WI38 (cell line): ENCODE data around the gene DUSP14.

Experiments
- H3K4me3 ChIP-seq: 2 replicates; pipeline ENCODE4 v1.5.1; 2011; ENCODE audit warnings: low read depth, mild to moderate bottlenecking, control low read depth, low read length
- TF ChIP-seq, protein P1 (sequence below): IDR thresholded peaks from 2 replicates; pipeline ENCODE4 v1.5.1; 2012; ENCODE audit warnings: low read depth, mild to moderate bottlenecking, control low read depth, low read length

The DUSP14 gene

DNA sequence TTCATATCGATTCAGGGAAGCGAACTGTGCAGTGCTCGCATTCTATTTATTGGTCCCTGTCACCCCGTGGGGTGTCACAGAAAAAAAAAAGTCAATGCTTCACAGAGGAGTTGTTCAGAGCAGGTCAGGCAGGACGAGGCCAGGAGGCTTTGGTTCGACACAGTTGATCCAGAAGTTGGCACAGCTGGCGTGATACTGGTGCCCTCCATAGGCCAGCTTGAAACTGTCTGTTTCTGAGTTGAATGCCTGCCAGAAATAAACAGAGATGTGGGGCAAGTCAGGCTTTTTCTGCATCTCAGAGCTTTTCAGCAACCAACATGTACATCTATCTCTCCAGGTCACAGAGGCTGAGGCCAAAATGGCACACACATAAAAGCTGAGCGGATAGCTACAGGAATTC lies 29.1 kb downstream of the DUSP14 start:
- no peak overlapping the region for H3K4me3 ChIP-seq
- TF ChIP-seq, protein P1, sequence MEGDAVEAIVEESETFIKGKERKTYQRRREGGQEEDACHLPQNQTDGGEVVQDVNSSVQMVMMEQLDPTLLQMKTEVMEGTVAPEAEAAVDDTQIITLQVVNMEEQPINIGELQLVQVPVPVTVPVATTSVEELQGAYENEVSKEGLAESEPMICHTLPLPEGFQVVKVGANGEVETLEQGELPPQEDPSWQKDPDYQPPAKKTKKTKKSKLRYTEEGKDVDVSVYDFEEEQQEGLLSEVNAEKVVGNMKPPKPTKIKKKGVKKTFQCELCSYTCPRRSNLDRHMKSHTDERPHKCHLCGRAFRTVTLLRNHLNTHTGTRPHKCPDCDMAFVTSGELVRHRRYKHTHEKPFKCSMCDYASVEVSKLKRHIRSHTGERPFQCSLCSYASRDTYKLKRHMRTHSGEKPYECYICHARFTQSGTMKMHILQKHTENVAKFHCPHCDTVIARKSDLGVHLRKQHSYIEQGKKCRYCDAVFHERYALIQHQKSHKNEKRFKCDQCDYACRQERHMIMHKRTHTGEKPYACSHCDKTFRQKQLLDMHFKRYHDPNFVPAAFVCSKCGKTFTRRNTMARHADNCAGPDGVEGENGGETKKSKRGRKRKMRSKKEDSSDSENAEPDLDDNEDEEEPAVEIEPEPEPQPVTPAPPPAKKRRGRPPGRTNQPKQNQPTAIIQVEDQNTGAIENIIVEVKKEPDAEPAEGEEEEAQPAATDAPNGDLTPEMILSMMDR, result no peak

DNA sequence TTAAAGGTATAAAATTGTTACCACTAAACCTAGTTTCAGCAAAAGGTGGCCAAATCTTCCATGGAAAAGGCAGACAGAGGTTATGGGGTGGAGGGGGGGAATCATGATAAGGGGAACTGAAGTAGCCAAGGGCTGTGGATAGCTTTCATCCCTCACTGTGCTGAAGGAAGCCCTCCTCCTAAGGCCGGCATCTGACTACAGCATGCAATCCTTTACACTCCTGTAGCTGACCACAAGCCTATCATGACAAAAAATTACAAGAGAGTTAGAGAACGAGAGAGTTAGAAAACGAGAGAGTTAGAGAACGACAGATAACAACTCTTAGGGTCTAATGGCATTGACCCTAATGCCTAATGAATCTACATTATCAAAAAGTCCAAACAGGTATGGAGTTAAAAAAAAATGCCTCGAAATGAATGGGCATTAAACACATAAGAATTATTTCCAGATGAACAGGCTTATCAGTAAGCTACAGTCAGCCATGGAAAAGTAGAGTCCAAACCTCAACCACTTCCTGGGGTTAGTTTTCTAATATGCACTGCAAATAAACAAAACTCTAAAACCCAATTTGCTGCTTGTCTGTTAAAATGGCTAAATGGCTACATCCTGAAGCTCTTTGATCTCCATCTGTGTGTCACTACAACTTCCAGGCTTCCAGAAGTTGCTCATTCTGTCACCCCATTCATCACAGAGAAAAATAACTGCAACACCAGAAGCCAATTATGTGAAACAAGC lies 29.7 kb downstream of the DUSP14 start:
- TF ChIP-seq, protein P1, result no peak
- H3K4me3 ChIP-seq, result no peak overlapping the region

DNA sequence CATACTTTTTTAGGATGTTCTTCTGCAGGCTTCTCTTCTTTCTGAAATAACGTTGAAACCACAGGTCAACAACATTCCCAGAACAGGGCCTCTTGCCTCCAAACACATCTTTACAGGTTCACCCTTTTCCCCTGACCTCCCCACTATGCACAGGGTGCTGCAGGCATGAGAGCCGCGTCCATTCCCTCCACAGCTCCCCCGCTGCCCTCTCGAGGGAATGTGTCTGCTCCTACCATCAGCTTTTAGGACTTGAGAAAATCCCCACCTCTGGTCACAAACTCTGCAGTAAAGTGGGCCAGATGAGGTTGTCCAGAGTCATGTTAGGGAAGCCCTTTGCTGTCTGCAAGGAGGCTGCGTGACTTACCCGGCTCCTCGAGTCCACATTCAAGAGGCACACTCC lies 30.5 kb downstream of the DUSP14 start:
- no peak overlapping the region for H3K4me3 ChIP-seq
- TF ChIP-seq, protein P1, result no peak

DNA sequence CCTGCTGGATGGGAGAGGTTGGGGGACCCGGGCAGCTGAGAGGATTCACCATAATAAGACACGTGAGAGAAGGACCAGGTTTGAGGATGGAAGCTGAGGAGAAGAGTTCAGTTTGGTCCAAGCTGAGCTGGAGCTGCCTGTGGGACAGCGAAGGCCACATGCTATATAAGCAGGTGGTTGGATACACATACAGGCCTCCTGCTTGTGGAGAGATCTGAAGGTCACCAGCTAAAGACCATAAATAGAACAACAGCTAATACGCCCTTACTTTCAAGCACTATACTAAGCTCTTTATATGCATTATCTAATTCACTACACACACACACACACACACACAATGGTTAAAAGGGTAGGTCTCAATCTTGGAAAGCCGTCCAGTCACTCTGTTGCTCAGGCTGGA lies 32.1 kb downstream of the DUSP14 start:
- TF ChIP-seq, protein P1, result no peak

DNA sequence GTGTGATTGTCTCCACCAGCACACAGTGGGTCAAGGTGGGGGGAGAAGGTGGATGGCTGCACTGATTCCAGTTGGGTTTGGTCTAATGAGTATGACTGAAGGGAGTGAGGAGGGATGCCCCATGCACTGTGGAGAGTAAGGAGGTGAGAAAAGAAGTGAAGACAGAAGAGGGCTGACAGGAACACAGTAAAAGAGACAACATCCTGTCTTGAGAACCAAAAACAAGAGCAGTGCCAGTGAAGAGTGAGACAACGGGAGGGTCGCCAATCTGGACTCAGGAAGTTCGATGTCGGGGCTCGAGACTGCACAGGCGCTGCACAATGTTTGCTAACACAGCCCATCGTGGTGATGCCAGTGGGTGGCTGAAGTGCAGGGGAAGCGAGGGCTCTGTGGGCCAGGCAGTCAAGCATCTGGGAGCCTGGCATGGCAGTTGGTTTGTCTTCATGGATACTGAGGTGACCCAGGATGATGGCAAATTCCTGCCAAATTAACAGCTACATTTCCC lies 34.1 kb downstream of the DUSP14 start:
- TF ChIP-seq, protein P1, result no peak
- no peak overlapping the region for H3K4me3 ChIP-seq

More for the DNA sequence above, 32.1 kb downstream of the DUSP14 start:
- H3K4me3 ChIP-seq, result no peak overlapping the region

DNA sequence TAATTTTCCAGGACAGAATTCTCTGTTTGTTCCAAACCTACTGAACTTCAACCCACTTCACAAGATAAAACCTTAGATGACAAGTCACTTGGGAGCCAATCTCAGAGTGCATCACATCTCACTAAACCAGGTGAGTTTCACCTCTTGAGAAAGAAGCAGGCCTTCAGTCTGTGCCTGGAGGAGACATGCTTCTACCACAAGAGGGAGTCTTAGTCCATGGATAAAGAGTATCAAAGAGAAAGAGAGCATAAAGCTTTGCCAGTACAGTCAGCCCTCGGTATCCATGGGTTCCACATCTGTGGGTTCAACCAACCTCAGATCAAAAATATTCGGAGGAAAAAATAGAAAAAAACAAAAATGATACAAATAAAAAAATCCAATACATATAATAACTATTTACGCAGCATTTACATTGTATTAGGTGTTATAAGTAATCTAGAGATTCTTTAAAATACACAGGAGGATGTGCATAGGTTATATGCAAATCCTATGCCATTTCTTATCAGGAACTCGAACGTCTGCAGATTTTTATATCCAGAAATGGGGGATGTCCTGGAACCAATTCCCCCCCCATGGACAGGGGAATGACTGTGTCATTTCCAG lies 37.7 kb downstream of the DUSP14 start:
- H3K4me3 ChIP-seq, result no peak overlapping the region
- TF ChIP-seq, protein P1, result peak; percentile 76

DNA sequence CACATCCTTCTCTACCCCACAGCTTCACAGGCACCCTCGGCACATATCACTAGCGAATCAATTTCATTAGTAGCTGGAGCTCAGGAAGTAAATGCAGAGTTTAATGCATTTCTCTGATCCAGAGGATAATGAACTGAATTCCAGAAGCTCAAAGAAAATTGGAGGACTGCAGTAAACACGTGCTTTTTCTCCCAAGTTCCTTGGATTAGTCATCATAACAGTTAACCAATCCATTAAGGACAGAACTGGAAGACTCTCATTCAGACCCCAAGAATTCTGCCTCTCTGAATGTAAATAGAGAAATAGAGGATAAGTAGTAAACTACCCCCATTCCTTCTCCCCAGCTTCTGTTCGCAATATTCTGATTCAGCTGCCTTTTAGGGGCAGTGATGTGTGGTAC lies 40.7 kb downstream of the DUSP14 start:
- no peak overlapping the region for H3K4me3 ChIP-seq
- TF ChIP-seq, protein P1, result no peak
